Upper lobe of left lung (tissue), 6 donors: ENCODE data around the gene SLITRK3. TPM values are rescaled to one million over a fixed set of nuclear protein-coding genes. Genes with fewer than 3 reads are reported as not detected.

ENCODE experiments used
- ATAC-seq, 2 donors: fragments of 200-7000 bp; cut with Tn5 transposase; one replicate each; pipeline ENCODE4 v1.9.1; 2022; ENCODE audit warnings: mild to moderate bottlenecking in 2 of 2, moderate library complexity in 2 of 2; ENCODE audit not compliant: low FRiP score in 2 of 2
- DNase-seq, 2 donors: peaks; one replicate each; pipeline ENCODE4 v3.0.0-alpha.2; 2019 to 2020
- H3K27ac ChIP-seq, 4 donors: fragments of 200-600 bp; sonication (generic); one replicate each; pipeline ENCODE4 v1.5.1; 2016 to 2019
- H3K27me3 ChIP-seq, 4 donors: fragments of 200-600 bp; sonication (generic); one replicate each; pipeline ENCODE4 v1.5.1; 2017 to 2019
- H3K36me3 ChIP-seq, 4 donors: fragments of 200-600 bp; sonication (generic); one replicate each; pipeline ENCODE4 v1.5.1; 2016 to 2019
- H3K4me1 ChIP-seq, 4 donors: fragments of 200-600 bp; sonication (generic); one replicate each; pipeline ENCODE4 v1.5.1; 2018 to 2019
- H3K4me3 ChIP-seq, 4 donors: fragments of 200-600 bp; sonication (generic); one replicate each; pipeline ENCODE4 v1.5.1; 2017 to 2019; ENCODE audit warnings: mild to moderate bottlenecking in 2 of 4, moderate library complexity in 1 of 4
- H3K9me3 ChIP-seq, 4 donors: fragments of 200-600 bp; sonication (generic); one replicate each; pipeline ENCODE4 v1.5.1; 2018 to 2019
- CTCF ChIP-seq, 6 experiments: fragments of 450-650 bp in 4 of 6; fragments of 200-600 bp in 2 of 6; sonication (generic) in 2 of 6; IDR thresholded peaks; one replicate each; pipeline ENCODE4 v1.5.1; 2016 to 2019; ENCODE audit warnings: antibody characterized with exemption in 6 of 6
- EP300 ChIP-seq, 4 donors: sonication (generic); formaldehyde crosslinking; IDR thresholded peaks; one replicate each; pipeline ENCODE4 v1.5.1; 2017; ENCODE audit warnings: antibody characterized with exemption in 4 of 4, control low read depth in 2 of 4
- POLR2A ChIP-seq, 4 donors: fragments of 450-650 bp; IDR thresholded peaks; one replicate each; pipeline ENCODE4 v1.5.1; 2016 to 2017; ENCODE audit warnings: antibody characterized with exemption in 4 of 4, mild to moderate bottlenecking in 2 of 4
- POLR2AphosphoS5 ChIP-seq, 2 donors: sonication (generic); formaldehyde crosslinking; IDR thresholded peaks; one replicate each; pipeline ENCODE4 v1.5.1; 2017; ENCODE audit warnings: antibody characterized with exemption in 2 of 2
- WGBS, 2 donors: methylation state at CpG; one replicate each; pipeline ENCODE4 v1.1.5; 2017 to 2018; 5-methylcytosine and 5-hydroxymethylcytosine counted together
- total RNA-seq, 6 donors: library from RNA; depleted of rRNA in 4 of 6; stranded (reverse); fragments of >200 nt in 4 of 6; gene quantifications; one replicate each; pipeline versions ENCODE4 v1.1.0 to v1.2.1, GENCODE V29; 2016 to 2021
- donor health status: DM: no; HTN: no; CAD: no; lungs with moderate emphysema.
- donor health status: DM: no; HTN: yes; CAD: no; lungs with severe emphysema.

The SLITRK3 gene
- total RNA-seq, 6 donors from 2014 or later, result 0.17 to 0.69 (median 0.37) TPM; not detected in 3

- H3K4me3 ChIP-seq, result no peak overlapping the region
- no peaks in the 10 kb centered on the region for H3K4me1 ChIP-seq
- DNase-seq (no peak), ATAC-seq (no peak)
- WGBS, 2 donors, result 90 to 92% methylated on average over 3 of the region's 3 CpGs
- no peaks in the 10 kb centered on the region for H3K9me3 ChIP-seq
- no peaks in the 10 kb centered on the region for H3K27me3 ChIP-seq
- no peak overlapping the region for H3K27ac ChIP-seq
- TF ChIP-seq POLR2AphosphoS5 (IDR thresholded peaks at IDR 0.05) (no peak), EP300 (IDR thresholded peaks at IDR 0.05) (no peak), POLR2A (IDR thresholded peaks at IDR 0.05) (no peak), CTCF (IDR thresholded peaks at IDR 0.05) (no peak)
- no peaks in the 10 kb centered on the region for H3K36me3 ChIP-seq
These were observed 25.9 kb downstream of the SLITRK3 start for GRCh38 chr3:165170236-165170635.

- no peaks in the 10 kb centered on the region for H3K4me1 ChIP-seq
- H3K27me3 ChIP-seq, result no peaks in the 10 kb centered on the region
- no peaks in the 10 kb centered on the region for H3K36me3 ChIP-seq
- no peak overlapping the region for H3K27ac ChIP-seq
- no peak overlapping the region for H3K4me3 ChIP-seq
- TF ChIP-seq EP300 (IDR thresholded peaks at IDR 0.05) (no peak), POLR2AphosphoS5 (IDR thresholded peaks at IDR 0.05) (no peak), CTCF (IDR thresholded peaks at IDR 0.05) (no peak), POLR2A (IDR thresholded peaks at IDR 0.05) (no peak)
- DNase-seq, result peak in 1 of 2 donors; percentile 10
- WGBS, 2 donors, result 73 to 86% methylated on average over 5 to 6 of the region's 6 CpGs
- no peaks in the 10 kb centered on the region for H3K9me3 ChIP-seq
- no peak for ATAC-seq
These were observed 26.8 kb downstream of the SLITRK3 start for GRCh38 chr3:165169368-165169767.

- Histone ChIP-seq H3K27me3 (no peaks in the 10 kb centered on the region), H3K36me3 (no peaks in the 10 kb centered on the region), H3K9me3 (no peaks in the 10 kb centered on the region), H3K4me3 (no peak overlapping the region), H3K27ac (no peak overlapping the region), H3K4me1 (no peaks in the 10 kb centered on the region)
- no peak for DNase-seq
- no peak for ATAC-seq
- TF ChIP-seq POLR2A (IDR thresholded peaks at IDR 0.05), result no peak
- TF ChIP-seq CTCF (IDR thresholded peaks at IDR 0.05), result no peak
- TF ChIP-seq POLR2AphosphoS5 (IDR thresholded peaks at IDR 0.05), result no peak
- no peak for TF ChIP-seq EP300 (IDR thresholded peaks at IDR 0.05)
- 93 to 94% methylated on average over 1 of the region's 1 CpG for WGBS, 2 donors
These were observed 33.3 kb downstream of the SLITRK3 start for GRCh38 chr3:165162883-165163282.

- WGBS, 2 donors, result 26 to 32% methylated on average over 1 of the region's 1 CpG
- Histone ChIP-seq H3K4me3 (no peak overlapping the region), H3K27ac (no peak overlapping the region), H3K9me3 (no peaks in the 10 kb centered on the region), H3K27me3 (no peaks in the 10 kb centered on the region), H3K36me3 (no peaks in the 10 kb centered on the region), H3K4me1 (no peaks in the 10 kb centered on the region)
- ATAC-seq (no peak), DNase-seq (no peak)
- TF ChIP-seq POLR2A (IDR thresholded peaks at IDR 0.05), result no peak
- TF ChIP-seq CTCF (IDR thresholded peaks at IDR 0.05), result no peak
- no peak for TF ChIP-seq POLR2AphosphoS5 (IDR thresholded peaks at IDR 0.05)
- TF ChIP-seq EP300 (IDR thresholded peaks at IDR 0.05), result no peak
These were observed 36.3 kb downstream of the SLITRK3 start for GRCh38 chr3:165159760-165160421.

- Histone ChIP-seq H3K4me1 (no peaks in the 10 kb centered on the region), H3K36me3 (no peaks in the 10 kb centered on the region), H3K27ac (no peak overlapping the region), H3K4me3 (no peak overlapping the region), H3K9me3 (no peaks in the 10 kb centered on the region), H3K27me3 (no peaks in the 10 kb centered on the region)
- ATAC-seq (no peak), DNase-seq (no peak)
- 81 to 85% methylated on average over 2 of the region's 2 CpGs for WGBS, 2 donors
- TF ChIP-seq POLR2AphosphoS5 (IDR thresholded peaks at IDR 0.05) (no peak), EP300 (IDR thresholded peaks at IDR 0.05) (no peak), POLR2A (IDR thresholded peaks at IDR 0.05) (no peak), CTCF (IDR thresholded peaks at IDR 0.05) (no peak)
These were observed 38.2 kb downstream of the SLITRK3 start for GRCh38 chr3:165158011-165158410.
